Effector CD8-positive, alpha-beta T cell (primary cell): ENCODE results near the gene ATG101.

Experiments used
- DNase-seq: peaks from one replicate; lab custom pipeline; 2025; lab: John Stamatoyannopoulos, UW

The ATG101 gene

GRCh38 chr12:52079576-52080402 lies 10.0 kb downstream of the ATG101 start, which contains the start of gene SMIM41:
Gene SMIM41 (plus strand): TSS chr12:52079704. CDS start chr12:52079780, 76 bp downstream.
- no peak for DNase-seq

DNA sequence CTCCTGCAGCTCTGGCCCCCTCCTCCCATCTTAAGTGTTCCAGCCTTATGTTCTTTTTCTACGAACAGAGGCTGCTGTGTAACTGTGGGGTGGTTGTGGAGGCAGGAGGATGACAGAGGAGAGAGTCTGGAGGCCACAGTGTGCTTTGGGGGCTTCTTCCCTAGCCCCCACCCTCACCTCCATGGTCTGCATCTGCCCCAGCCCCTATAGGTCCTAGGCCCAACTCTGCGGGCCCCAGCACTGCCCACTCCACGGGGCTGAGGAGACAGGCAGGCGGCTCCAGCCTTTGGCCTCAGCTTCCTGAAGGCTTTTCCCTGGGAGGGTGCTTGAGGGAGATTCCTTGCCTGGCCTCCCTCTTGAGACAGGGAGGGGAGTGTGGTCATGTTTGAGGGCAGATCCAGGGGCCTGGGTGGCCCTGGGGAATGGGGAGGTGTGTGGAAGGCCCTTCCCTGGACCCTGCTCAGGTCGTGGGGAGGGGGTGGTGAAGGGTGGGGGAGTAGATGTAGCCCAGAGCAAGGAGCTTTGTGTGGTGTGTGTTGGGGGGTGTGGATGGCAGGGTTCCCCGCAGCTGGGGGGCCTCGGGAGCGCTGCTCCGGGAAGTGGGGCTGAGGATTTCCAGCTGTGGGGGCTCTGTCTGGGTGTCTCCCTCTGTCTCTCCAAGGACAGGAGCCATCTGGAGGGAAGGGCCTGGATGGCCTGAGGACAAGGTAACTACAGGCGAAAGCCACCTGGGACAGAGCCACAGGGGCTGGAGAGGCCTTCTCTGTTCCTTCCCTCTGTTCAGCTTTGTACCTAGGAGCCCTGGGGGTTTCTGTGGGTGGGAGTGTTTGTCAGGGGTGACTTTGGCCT lies 10.8 kb downstream of the ATG101 start:
- no peak for DNase-seq

GRCh38 chr12:52081263-52081733 lies 11.5 kb downstream of the ATG101 start:
- DNase-seq, result no peak

DNA sequence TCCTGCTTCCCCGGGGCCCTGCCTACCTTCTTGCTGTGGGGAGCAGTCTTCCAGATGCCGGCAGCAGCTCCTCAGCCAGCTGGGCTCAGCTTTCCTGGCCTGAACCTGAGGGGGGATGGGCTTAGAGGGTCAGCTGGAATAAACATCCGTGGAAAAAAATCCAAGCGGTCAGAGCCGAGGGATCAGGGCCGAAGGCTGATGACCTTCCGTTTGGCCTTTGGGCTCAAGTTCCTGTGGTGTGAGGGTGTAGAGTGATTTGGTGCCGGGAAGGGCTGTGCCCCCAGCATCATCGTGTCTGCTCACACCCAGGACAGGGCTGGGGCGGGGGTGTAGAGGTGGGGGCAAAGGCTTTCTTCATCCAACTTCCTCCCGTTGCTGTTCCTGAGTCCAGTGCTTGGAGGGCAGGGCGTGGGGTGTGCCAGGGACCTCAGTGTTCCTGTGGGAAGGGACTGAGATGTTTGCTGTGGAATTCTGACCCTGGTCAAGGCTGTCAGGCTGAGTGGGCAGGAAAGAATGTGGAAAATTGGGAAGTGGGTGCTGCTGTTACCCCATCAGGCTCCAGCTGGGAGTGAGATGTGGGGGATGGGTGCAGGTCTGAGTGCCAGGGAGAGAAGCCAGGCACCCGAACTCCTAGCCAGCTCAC lies 12.4 kb downstream of the ATG101 start:
- DNase-seq, result no peak

DNA sequence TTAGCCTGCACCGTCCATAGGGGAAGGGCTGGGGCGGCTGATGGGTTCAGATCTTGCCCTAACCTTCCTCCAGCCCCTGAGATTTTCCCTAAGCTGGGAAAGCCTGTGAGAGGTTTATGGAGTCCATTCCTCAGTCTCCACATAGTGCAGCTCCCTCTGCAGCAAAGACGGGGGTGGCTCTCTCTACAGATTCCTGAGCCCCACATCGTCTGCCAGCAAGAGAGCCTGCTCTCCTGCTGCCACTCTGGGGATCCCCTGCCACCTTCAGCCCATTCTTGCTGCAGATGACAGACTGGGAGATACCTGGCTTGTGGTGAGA lies 12.8 kb downstream of the ATG101 start:
- no peak for DNase-seq

GRCh38 chr12:52082988-52083637 lies 13.3 kb downstream of the ATG101 start:
- DNase-seq, result peak; percentile 68

- DNase-seq, result no peak
Observed at GRCh38 chr12:52083638-52083996, 13.8 kb downstream of the ATG101 start.

GRCh38 chr12:52084491-52085231 lies 14.9 kb downstream of the ATG101 start:
- no peak for DNase-seq

DNA sequence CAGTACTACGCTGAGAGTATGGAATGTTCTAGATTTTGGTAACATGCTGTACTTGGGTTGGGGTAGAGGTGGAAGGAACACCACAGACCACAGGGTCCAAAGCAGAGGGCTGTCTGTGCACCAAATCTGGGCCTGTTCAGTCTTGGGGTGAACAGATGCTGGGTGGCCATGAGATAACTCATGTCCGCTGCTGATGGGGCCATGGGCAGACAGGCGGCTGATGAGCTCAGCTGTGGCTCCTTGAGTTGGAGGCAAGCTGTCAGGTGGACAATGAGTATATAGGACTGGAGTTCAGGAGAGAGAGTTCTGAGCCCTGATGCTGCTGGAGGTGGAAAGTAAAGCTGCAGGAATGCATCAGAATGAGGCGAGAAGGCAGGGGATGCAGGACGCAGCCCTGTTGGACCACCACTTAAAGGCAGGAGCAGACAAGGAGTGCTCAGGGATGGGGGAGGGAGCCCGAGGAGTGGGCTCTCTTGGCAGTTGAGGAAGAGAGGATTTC lies 16.0 kb downstream of the ATG101 start:
- DNase-seq, result no peak

GRCh38 chr12:52086366-52086765 lies 16.6 kb downstream of the ATG101 start:
- DNase-seq, result no peak

DNA sequence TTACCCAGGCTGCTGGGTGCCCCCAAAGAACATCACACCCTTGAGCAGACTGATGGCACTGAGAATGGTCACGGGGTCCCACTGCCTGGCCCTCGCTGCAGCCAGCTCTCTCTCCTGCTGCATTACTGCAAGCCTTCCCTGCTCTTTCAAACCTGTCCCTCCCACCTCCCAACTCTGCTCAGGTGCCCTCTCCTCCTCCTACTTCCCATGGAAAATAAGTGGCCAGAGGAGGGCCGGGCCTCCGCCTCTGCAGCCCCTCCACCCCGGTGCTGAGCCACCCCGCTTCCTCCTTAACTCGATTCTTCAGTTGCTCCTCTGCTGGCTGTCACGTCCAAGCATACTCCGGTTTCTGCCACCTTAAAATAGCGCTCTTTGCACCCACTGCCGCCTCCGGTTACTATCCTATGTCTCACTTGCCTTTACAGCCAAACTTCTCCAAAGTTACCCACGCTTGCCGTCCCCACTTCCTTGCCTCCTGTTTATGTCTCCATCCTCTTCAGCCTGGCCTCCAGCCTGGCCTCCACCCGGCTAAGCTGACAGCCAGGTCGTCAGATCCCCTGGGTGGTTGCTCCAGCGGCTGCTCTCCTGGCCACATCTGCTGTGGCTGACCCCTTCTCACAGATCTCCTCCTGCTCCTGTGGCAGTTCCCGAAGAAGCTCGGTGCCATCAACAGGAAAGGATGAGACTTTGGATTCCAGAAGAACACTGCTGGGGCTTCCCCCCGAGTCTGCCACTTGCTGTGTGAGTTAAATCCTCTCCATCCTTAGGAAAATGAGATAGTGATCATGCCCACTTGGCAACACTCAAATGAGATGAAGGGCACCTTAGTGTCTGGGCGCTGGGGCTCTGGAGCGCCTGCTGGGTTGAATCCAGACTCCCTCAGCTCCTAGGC lies 17.4 kb downstream of the ATG101 start:
- no peak for DNase-seq

DNA sequence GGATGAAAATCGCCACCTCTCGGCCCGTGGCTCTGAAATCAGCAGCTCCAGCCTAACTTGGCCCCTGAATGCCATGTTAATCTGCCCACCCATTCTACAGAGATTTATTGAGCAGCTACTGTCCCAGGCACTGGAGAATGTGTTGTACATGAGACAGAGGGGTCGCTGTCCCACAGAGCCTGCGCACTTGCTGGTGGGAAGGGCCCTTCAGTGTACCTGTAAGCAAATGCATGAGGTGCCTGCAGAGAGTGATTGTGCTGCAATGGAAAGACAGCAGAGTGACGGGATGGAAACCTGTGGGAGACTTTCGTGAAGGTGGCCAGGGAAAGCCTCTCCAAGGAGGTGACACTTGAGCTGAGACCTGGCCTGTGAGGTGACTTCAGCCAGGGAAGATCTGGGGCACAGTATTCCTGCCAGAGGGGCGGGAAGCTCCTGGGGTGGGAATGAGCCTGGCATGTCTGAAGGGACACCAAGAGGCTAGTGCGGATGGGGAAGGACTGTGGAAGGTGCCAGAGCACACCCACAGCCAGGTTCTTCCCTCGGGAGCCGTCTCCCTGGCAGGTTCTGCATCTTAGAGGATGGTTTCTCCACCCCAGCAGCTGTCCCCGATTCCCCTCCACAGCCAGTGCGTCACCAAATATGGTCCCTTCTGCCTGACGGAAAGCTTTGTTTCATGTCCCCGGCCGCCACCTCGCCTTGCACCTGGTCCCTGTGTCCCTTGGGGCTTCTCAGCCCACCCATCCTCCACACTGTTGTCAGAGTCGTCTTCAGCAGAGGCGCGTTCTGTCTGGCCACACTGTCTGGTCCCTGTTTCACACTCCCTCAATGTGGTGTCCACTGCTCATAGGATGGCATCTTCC lies 18.4 kb downstream of the ATG101 start:
- no peak for DNase-seq

- no peak for DNase-seq
Observed at GRCh38 chr12:52089491-52089890, 19.7 kb downstream of the ATG101 start.

- no peak for DNase-seq
Observed at GRCh38 chr12:52090291-52090690, 20.5 kb downstream of the ATG101 start.

- no peak for DNase-seq
Observed at GRCh38 chr12:52091061-52091460, 21.3 kb downstream of the ATG101 start.

DNA sequence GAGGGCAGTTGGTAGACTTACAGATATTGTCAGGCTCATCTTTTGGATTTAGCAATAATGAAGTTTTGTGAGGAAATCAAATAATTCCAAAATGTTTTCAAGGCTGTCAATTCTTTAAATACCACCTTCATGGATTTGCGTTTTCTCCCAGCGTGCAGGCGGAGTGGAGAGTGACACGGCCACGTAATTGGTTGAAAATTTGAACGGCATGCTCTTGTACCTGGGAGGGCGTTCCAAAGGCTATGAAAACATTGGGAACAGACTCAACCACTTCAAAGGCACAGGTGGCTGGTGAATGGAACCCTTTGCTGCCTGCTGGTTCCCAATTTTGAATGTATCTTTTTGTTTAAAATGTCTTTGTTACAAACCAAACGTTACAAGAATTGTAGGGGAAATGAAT lies 22.1 kb downstream of the ATG101 start:
- DNase-seq, result no peak

DNA sequence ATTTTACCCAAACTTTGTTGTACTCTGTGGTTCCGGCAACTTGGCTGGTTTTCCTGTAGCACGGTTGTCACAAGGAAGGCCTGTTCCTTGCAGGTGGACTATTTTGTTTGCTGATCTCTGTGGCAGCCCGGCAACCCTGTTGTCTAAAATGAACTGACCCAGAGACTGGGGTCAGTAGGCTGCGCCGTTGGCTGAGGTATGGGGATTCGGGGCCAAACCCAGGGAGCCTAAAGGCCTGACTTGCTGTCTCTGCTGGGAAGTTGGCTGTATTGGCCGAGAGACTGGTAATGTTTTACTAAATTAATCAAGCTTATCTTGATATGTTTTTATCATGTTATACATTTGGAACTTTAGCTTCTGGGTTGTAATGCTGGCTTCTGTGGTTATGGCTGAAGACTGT lies 23.6 kb downstream of the ATG101 start:
- no peak for DNase-seq

GRCh38 chr12:52096332-52097044 lies 26.7 kb downstream of the ATG101 start:
- no peak for DNase-seq
